Stimulated activated CD4-positive, alpha-beta T cell treated with anti-CD3 and anti-CD28 coated beads, Interleukin-1b, Interleukin-23, amount 100 ng/mL, for 1 hour (primary cell): Measurements from ENCODE around the gene DNAH1.

ENCODE experiments used
- DNase-seq, 2 donors: peaks; one replicate each; pipeline ENCODE4 v3.0.0-alpha.2; 2020; ENCODE audit warnings: low read depth in 2 of 2

The DNAH1 gene

DNA sequence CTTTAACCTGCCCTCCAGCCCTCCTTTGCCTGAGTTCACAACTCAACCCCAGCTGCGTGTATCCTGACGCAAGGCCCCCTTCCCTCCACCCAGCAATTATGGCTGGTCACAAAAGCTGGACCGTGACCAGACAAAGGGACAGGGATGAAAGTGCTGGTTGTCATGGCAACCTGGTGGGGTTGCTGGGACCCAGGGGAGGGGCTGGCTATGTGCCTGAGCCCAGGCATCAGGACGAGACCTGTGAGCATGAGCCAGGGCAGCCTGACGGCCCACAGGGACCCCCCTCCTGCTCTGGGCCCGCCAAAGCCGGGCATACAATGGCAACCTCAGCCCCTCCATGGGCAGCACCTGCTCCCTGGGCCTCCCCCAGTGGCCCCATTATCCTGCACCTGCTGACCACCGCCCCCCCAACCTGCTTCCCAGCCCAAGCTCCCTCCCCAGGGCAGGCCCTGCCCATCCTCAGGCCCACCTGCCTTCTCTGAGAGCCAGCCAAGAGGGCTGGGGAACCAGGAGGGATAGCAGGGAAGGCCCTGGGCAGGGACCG, 4.5 kb upstream of the DNAH1 start:
- DNase-seq: no peak

DNA sequence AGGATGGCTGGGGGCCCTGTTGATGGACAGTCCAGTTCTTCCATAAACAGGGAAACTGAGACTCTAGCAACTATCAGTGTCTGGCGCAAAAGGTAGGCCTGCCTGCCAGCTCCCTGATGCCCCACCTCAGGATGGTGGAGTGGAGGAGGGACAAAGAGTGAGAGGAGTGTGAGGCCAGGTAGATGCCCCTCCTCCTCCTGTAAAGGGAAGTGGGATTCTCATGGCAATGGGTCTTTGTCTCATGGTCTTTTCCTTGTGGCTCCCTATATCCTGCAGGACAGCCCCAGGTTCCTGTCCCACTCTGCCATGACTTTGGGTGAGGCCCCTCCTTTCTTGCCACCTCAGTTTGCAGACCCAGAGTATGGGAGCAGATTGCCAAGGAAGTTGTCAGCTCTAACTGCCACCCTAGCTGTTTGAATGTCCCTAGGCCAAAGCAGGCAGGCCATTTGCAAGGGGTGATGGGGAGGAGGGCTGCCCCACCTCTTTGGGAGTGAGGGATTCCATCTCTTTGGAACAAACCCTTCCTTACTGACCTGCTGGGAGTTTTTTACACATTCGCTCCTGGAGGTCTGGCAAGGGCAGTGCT, 2.8 kb upstream of the DNAH1 start:
- DNase-seq: no peak

DNA sequence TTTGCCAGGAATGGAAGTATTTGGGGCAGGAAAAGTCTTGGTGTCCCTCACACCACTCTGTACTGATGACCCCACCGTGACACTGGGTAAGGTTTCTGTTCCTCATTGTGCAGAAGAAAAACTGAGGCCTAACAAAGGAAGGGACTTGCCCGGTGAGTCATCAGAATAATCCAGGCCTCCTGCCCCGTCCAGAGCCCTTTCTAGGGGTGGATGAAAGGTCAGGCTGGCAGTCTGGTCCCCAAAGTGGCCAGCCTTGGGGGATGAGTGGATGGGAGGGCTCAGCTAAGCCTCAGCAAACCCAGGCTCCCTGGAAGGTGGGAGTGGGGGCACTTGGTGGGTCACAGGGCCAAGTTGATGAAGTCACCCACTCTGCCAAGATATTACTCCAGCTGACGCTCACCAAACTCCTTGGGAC, 2.3 kb upstream of the DNAH1 start:
- no peak for DNase-seq

DNA sequence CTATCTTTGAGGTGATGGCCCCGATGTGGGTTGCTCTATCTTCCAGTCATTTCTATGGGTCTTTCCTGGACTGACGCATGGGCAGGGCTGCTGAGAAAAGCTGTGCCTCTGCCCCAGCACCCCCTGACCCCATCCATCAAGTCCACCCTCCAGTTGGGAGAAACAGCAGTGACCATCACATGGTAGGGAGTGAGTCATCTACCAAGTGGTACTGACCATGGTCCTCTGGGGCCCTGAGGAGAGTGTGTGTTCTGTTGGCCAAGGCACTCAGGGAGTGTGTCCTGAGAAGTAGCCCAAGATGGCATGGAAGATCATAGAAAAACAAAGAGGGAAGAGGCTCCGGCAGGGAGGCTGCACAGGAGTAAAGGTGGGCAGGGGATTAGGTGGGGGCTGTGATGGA, 1.6 kb upstream of the DNAH1 start:
- no peak for DNase-seq

DNA sequence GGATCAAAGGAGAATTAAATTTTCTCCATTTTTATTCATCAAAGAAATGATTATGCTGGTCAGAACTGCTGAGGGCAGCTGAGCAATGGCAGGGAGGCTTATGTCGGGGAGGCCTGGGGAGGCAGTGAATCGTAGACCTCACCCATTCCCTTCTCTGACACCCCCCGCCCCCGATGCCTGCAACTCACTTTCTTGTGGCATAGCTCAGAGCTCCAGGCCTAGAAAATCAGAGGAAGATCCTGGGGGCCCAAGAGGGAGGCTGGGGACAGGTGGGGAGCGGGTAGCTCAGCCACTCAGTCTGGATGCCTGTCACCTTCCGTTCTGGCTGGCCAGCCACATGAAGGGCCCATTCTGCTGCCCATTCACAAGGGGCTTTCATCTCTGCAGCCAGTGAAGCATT, 1.1 kb upstream of the DNAH1 start:
- no peak for DNase-seq

DNA sequence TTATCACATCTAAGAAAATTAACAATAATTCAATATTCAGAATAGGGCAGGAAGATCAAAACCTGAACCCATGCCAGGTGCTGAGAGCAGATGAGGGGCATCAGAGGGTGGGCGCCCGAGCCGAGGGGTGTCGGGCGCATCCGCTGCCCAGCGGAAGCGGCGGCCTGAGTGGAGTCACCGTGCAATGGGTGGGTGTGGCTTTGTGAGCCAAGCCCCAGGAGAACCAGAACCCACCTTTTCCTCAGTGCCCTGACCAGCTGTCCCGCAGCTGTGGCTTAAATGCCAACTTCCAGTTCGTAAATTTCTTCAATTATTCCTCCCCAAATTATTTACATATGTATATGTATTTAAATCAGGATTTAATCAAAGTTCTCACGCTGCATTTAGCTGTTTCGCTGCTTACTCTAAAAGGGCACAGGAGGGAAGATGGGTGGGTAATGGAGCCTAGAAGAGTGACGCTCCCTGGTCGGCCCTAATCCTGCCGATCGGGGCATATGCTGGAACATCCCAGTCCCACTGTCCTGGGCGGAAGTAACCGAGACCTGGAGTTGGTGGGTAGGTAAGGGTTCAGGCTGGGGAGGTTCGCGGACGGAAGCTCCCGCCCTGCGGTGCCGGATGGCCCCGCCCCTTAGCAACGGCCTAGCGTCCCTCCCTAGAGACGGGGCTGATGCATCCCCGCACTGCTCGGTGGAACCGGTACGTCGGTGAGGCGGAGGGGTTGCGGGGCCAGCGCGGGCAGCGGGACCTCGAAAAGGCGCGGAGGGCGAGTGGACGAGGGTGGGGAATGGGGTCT, 1.3 kb downstream of the DNAH1 start:
- peak; percentile 17 to 48 for DNase-seq

DNA sequence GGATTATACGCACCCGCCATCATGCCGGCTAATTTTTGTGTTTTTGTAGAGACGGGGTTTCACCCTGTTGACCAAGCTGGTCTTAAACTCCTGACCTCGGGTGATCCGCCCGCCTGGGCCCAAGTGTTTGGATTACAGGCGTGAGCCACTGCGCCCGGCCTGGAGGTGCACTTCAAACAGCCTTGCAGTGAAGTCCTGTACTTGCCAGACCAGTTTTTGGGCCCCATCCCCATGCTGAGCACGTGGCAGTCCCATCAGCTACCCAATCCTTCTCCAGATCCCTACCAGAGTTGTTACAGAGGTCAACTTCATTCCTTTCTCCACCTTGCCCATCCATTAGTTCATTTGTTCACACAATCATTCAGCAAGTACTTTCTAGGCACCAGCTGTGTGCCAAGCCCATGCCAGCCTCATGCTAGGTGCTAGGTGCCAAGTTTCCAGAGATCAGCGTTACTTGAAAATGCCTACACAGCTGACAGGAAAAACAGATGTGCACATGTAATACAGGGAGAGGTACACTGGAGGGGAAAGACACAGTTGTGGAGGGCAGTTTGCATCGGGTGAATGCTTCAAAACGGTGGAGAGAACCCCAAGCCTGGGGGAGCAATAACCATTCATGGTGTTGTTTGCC, 2.2 kb downstream of the DNAH1 start:
- DNase-seq: no peak

DNA sequence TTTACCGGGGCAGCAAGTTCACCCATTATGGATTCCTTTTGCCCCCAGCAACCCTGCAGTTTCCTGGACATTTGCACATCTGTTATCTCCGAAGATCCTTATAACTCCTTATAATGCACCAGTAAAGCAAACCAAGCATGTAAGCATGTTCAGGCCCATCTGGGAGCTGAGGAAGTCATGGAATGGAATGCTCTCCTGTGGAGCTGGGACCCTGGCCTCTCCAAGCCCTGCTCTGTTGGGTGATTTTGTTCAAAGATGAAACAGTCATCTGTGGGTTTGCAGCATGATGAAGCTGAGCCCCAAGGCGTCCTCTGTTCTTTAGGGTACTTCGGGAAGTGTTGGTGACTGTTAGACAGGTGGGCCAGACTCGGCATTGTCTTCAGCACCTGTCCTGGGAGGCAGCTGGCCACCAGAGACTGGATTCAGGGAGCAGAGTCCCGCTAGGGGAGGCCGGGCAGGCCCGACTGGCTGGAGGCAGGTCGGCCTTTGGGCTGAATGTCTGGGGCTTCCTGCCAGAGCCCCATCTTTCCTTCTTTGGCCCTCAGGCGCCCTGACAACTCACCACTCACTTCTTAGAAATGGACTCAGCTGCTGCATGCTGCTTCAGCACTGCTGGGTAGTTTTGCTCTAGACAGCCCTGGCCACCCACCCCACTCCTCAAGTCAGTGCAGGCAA, 3.9 kb downstream of the DNAH1 start:
- no peak for DNase-seq

DNA sequence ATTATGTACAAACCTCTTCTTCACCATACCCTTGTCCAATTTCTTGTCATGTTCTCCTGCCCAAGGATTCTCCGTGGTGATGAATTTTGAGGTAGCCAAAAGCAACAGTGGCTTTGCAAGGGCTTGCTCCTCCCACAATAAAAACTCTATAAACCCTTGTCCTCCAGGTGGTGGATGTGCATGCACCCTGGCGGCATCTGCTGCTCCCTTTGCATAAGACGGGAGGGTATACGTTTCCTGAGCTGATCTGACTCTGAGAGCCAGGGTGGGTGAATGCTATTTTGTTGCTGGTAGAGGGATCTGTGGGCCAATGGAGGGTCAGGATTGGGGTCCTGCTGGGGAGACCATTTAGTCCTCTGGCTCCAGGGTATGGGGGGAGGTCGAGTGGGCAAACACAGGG, 5.4 kb downstream of the DNAH1 start:
- no peak for DNase-seq

DNA sequence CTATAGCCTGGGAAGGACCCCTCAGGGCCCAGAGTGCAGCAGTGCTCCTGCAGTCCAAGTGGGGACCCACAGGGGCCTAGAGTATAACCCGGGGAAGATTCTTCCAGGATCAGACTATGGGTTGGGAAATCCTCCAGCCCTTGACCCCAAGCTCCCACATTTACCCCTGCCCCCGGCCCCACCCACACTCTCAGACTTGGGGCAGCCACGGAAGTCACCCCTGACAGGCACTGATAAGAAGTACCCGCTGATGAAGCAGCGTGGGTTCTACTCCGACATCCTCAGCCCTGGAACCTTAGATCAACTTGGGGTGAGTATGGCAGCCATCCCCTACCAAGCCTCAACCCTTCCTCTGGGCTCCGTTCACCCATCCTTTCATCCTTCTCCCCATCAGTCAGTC, 6.3 kb downstream of the DNAH1 start:
- no peak for DNase-seq

DNA sequence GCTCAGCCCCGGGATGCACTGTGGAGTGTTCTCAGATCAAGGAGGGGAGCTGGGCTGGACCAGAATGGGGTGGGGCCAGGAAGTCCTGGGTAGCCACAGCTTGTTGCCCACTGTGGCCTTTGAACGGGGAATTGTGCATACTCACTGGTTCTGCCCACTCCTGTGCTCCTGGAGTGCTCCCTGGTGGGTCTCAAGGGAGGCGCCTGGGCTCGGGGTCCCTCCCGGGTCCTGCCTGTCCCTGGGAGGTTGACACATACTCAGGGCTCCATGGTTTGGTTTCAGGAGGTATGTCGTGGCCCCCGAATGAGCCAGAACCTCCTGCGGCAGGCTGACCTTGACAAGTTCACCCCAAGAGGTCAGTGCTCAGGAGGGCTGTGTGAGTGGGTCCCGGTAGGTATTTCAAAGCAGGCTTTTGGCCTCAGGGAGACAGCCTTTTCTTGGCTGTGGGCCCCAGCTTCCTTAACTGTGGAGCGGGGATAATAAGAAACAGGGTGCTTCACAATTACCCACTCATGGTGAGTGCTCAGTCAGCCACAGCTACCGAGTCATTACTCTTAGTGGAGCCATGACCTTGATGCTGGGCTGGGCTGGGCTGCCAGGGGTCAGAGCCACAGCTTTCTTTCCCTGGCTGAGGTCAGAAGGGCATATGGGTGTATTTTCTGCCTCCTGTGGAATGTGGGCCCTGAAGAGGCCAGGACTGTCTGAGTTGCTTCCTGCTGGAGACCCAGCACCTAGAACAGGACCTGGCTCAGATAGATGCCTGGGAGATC, 7.6 kb downstream of the DNAH1 start:
- no peak for DNase-seq

DNA sequence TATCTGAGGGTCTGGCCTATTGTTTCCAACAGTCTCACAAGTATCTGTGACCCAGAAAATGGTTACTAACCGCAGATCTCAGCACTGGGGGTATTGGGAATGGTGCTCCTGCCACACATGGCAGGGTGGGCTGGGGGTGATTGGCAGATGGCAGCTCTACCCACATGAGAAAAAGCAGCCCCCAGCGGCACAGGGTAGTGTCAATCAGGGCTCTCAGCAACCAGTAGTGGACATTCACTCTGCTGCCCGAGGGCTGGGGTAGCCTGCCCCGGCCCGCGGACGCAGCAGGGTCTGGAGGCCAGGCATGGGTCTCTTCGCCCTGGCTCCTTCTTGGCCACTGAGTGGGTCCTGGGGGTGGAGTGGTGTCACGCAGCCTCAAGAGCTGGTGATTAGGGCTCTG, 8.6 kb downstream of the DNAH1 start:
- no peak for DNase-seq

DNA sequence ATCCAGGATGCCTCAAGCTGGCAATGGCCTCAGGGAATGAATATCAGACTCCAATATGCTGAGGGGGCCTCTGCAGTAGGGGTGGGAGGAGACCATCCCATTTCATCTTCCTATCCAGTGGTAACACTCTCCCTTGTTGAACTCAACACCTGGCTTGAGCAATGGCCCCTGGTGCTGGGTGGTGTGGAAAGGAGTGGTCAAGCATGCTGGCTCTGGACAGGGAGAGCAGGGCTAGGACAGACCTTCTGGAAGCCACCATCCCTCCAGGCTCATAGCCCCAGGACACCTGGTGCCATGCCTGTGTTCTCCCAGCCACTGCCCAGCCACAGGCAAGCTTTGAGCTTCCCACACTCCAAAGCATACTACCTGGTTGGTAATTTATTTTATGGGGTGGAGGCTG, 9.6 kb downstream of the DNAH1 start:
- no peak for DNase-seq

DNA sequence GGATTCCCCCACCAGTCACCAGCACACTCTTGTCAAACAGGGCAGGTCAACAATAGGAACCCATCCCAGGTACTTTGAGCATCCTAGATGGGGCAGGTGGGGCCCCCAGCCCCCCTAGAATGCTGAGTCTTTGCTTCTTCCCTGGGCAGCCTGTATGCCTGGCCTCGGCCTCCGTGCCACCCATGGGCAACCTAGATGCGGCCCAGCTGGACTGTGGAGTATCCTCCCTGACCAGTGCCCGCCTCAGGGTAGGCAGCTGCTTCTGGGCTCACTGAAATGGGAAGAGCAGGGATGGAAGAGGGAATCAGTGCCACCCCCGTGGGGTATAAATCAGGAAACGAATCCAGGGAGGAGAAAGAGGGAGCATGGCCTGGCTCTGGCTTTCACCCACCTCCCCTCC, 10.9 kb downstream of the DNAH1 start:
- no peak for DNase-seq

DNA sequence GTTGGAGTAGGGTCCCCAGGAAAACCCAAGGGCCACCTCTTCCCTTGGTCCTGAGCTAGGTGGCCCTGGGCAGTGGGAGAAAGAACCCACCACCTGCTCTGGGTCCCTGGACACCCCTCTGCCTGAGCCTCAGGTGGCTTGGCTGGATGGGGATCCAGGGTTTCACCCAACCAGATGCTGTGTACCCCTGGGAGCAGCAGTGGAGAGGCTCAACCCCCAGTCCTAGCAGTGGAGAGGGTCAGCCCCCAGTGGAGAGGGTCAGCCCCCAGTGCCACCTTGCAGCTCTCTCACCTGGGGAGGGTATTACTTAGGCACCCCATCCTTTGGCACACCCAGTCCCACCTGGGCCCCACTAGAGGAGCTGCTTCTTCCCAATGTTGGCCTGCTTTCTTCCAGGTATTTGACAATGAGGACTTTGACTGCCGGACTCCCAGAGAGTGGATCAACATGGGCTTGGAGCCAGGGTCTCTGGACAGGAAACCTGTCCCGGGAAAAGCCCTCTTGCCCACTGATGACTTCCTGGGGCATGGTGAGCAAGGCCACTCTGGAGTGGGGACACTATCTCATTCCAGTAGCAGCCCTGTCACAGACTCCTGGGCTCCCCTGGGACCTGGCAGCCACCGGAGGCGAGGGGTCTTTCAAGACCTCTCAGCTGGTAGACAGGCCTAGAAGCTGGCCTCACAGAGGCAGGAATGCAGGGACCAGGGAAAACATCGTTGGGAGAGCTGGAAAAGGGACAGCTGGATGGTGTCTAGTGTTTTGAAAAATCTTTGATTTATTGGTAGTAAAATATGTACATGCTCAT, 11.6 kb downstream of the DNAH1 start:
- DNase-seq: no peak

DNA sequence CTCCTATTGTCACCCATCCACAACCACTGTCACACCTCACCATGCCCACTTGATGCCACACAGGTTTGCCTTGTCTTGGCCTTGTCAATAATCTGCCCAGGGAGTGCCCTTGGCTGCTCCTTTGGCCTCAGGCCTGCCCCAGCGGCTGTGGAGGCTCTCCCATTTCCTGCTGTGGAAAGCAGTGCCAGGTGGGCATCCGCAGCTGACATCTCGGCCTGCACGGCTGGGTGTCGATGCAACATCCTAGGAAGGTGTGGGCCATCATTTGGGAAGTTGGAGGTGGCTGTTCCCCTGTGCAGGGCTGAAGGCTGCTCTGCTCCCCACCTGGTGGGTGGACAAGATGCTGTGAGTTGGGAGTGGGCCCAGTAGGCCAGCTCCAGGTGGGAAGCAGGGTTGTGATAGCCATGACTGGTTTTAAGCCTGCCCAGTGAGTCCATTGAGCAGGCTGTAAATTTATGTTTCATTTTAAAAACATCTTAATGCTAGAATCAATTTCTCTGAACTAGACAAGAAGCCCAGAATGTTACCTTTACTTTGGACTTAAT, 12.5 kb downstream of the DNAH1 start:
- no peak for DNase-seq

DNA sequence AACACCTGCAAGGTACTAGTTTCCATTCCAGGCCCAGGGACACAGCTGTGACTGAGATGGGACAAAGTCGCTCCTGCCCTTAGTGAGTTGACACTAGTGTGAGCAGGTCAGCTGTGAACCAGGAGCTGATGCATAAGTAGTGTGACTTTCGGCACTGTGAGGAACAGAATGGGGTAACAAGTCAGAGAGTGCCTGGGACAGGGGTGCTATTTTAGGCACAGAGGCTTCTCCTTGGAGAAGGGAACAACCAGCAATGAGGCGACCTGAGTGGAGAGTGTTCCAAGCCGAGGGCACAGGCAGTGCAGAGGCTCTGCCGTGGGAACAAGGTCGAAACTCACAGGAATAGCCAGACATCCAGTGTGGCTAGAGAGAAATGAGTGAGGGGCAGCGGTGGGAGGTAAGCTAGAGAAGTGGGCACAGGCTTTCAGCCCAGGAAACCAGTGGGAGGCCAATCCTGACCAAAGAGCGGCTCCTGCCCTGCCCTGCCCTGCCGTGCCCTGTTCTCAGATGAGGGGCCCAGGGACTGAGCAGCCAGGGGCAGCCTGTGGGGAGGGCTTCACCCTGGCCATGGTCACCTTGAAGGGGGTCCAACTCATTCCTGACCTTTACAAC, 14.2 kb downstream of the DNAH1 start:
- no peak for DNase-seq

DNA sequence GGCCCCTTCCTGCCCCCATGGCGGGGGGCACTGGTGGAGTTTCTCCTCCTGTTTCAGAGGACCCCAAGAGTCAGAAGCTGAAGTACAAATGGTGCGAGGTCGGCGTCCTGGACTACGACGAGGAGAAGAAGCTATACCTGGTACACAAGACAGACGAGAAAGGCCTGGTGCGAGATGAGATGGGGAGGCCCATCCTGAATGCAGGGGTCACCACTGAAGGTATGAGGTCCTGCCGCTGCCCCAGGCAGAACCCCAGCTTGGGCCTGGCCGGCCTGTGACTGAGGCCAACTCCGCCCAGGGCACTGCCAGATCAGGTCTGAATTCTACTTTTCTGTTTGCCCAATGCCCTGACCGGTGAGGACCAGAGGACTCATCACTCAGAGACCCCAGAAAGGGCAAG, 15.0 kb downstream of the DNAH1 start:
- no peak for DNase-seq

DNA sequence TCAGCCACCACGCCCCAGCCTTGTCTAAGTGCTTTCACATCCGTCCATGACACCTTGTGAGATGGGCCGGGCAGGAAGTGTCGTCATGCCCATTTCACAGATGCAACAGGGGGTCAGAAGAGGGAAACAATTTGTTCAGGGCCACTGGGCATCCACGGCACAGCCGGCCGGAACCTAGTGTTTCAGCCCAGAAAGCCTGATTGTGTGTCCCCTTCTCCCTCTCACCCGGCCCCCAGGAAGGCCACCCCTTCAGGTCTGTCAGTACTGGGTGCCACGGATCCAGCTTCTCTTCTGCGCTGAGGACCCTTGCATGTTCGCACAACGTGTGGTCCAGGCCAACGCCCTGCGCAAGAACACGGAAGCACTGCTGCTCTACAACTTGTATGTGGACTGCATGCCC, 15.8 kb downstream of the DNAH1 start:
- DNase-seq: no peak
